GM12801 (cell line): ENCODE results near the gene CHSY3.

Experiments used
- TF ChIP-seq, protein P1 (sequence below): IDR thresholded peaks from one replicate; pipeline ENCODE4 v1.5.1; 2011; ENCODE audit warnings: control low read depth; ENCODE audit not compliant: insufficient read length; ENCODE audit errors: extremely low read depth

CHSY3 gene

DNA sequence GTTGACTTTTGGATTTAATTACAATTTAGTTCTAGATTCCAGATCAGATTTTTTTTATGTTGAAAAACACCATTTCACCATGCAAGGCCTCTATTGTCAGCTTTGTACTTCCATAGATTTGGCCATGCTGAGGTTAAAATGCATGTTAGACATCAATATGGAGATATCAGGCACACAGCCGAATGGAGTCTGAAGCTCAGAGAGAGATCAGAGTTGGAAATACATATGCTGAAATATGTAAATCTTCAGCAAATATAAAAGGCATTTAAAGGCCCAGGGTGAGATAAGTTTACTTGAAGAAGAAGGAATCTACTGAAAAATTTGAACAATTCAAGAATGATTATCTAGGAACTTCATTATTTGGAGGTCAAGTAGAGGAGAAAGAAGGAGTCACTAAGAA is 139.6 kb downstream of the CHSY3 start:
- TF ChIP-seq, protein P1, sequence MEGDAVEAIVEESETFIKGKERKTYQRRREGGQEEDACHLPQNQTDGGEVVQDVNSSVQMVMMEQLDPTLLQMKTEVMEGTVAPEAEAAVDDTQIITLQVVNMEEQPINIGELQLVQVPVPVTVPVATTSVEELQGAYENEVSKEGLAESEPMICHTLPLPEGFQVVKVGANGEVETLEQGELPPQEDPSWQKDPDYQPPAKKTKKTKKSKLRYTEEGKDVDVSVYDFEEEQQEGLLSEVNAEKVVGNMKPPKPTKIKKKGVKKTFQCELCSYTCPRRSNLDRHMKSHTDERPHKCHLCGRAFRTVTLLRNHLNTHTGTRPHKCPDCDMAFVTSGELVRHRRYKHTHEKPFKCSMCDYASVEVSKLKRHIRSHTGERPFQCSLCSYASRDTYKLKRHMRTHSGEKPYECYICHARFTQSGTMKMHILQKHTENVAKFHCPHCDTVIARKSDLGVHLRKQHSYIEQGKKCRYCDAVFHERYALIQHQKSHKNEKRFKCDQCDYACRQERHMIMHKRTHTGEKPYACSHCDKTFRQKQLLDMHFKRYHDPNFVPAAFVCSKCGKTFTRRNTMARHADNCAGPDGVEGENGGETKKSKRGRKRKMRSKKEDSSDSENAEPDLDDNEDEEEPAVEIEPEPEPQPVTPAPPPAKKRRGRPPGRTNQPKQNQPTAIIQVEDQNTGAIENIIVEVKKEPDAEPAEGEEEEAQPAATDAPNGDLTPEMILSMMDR = no peak

DNA sequence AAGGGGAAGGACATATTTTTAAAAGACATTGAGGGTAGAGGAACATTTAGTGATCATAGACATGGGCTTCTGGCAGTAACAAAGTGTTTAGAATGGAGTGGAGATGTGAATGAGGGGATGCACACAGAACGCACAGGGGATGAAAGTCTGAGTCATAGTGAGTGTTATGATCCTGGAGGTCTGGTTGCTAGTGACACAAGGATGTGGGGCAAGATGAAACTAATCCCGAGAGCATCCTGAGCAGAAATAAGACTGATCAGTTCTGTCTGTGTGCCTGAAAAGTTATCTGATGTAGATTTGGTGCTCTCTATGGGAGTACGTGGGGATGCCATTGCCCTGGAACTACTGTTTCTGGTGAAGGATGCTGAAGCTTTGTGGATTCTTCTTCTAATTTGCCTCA is 141.1 kb downstream of the CHSY3 start:
- TF ChIP-seq, protein P1 = no peak

DNA sequence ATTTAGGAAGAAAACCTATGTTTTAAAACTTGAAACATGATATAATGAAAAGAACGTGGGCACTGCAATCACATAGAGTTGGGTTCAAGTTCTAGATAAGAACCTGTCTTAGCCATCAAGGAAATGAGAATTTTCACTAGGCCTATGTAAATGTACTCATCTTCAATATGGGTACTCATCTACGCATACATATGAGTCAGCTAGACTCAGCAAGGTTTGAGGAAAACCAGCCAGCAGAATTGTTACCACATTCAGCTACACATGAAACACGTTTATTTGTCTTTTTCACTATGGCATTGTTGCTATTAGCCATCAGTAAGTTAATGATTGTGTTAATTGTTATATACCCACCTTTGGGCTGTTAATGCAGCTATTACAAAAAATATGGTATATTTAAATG is 146.3 kb downstream of the CHSY3 start:
- TF ChIP-seq, protein P1 = no peak

DNA sequence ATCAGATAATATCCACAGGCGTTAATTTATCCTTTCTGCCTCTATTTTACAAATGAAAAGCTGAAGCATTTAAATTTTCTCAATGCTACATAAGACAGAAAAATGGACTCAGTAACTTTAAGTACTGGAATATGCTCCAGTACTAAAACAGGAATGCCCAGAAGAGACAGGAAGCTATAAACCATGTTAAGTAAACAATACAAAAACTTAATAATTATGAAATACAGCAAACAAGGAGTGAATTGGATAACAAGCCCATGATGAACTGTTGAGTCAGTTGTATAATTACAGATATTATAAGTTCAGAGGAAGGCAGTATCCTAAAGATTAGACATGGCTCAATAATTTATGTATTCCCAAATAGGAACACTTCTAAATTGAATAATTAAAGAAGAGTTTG is 148.5 kb downstream of the CHSY3 start:
- TF ChIP-seq, protein P1 = no peak

DNA sequence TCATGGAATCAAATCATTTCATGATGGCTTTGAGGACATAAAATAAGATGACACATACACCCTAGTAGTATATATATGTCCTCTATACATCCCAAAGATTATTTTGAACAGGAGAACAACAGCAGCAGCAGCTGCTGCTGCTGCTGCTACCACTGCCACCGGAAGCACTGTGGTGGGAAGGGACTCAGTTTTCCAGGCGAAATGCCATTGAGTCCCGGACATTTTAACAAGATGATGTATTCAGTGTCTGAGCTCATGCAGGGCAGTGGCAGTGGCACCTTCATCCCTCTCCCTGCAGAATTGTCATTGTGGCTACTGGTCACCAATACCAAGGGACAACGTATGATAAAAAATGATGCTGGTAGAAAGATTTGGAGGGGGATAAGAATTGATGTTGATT is 151.3 kb downstream of the CHSY3 start:
- TF ChIP-seq, protein P1 = no peak

DNA sequence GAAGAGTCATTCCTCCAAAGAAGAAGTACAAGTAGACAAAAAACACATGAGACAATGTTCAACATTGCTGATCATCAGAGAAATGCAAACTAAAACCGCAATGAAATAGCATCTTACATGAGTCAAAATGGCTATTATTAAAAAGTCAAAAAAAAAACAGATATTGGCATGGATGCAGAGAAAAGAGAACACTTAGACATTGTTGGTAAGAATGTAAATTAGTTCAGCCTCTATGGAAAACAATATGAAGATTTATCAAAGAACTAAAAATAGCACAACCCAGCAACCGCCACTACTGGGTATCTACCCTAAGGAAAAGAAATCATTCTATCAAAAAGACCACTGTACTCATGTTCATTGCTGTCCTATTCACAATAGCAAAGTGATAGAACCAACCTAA is 157.5 kb downstream of the CHSY3 start:
- TF ChIP-seq, protein P1 = no peak

DNA sequence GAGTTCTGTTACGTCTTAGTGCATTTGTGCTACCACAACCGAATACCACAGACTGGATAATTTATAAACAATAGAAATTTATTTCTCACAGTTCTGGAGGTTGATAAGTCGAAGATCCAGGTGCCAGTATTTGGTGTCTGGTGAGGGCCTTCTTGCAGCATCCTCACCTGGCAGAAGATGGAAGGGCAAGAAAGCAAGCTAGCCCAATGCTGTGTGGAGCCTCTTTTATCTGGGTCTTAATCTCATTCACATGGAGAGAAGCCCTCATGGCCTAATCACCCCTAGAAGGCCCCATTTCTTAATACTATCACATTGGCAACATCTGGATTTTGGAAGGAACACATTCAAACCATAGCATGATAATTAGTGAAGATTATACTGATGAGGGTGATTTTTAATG is 159.3 kb downstream of the CHSY3 start:
- TF ChIP-seq, protein P1 = no peak

DNA sequence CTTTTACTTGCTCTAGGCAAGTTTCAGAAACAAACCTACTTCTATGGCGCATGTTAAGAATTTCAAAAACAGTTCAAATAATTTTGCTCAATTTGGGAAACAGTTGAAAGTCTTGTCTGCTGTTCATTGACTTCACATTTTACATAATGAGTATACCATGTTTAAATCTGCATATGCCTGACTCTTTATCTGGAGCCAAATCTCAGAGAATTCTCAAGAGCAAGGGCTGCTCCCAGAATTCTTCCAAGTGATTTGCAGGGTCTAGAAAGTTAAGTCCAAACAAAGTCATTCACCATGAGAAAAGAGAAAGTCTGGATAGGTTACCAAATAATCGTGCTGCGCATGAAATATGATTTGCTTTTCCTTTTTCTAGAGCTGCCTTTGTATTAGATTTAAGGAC is 160.2 kb downstream of the CHSY3 start:
- TF ChIP-seq, protein P1 = no peak
